Karpas-422 (cell line): ENCODE results near the gene AGR2. TPM values are rescaled to one million over a fixed set of nuclear protein-coding genes. Genes with fewer than 3 reads are reported as not detected.

Source experiments
- DNase-seq: peaks from one replicate; pipeline ENCODE4 v3.0.0-alpha.2; 2015
- H2AFZ ChIP-seq: fragments of 200-600 bp; sonication (generic); 2 replicates; pipeline ENCODE4 v1.6.1; 2014; ENCODE audit warnings: antibody characterized with exemption, low read length, mixed read lengths
- H3K27ac ChIP-seq: fragments of 200-600 bp; sonication (generic); 2 replicates; pipeline ENCODE4 v1.5.1; 2014; ENCODE audit warnings: mild to moderate bottlenecking, low read length, moderate library complexity
- H3K27me3 ChIP-seq: fragments of 200-600 bp; sonication (generic); 2 replicates; pipeline ENCODE4 v1.6.1; 2014; ENCODE audit warnings: low read length, mixed read lengths
- H3K36me3 ChIP-seq: fragments of 200-600 bp; sonication (generic); 2 replicates; pipeline ENCODE4 v1.6.1; 2014; ENCODE audit warnings: low read length, mixed read lengths; ENCODE audit not compliant: insufficient read depth
- H3K4me1 ChIP-seq: fragments of 200-600 bp; sonication (generic); 2 replicates; pipeline ENCODE4 v1.6.1; 2014; ENCODE audit warnings: mild to moderate bottlenecking, low read length, mixed read lengths
- H3K4me2 ChIP-seq: fragments of 200-600 bp; sonication (generic); 2 replicates; pipeline ENCODE4 v1.6.1; 2014; ENCODE audit warnings: low read length, low read depth, mild to moderate bottlenecking; ENCODE audit not compliant: poor library complexity, severe bottlenecking
- H3K4me3 ChIP-seq: fragments of 200-600 bp; sonication (generic); 2 replicates; pipeline ENCODE4 v1.5.1; 2014; ENCODE audit warnings: mild to moderate bottlenecking, antibody characterized with exemption, low read length, mixed read lengths
- H3K79me2 ChIP-seq: fragments of 200-600 bp; sonication (generic); 2 replicates; pipeline ENCODE4 v1.6.1; 2014; ENCODE audit warnings: mild to moderate bottlenecking, low read length, mixed read lengths
- H3K9ac ChIP-seq: fragments of 200-600 bp; sonication (generic); 2 replicates; pipeline ENCODE4 v1.6.0; 2014; ENCODE audit warnings: low read length
- H3K9me2 ChIP-seq: fragments of 200-600 bp; sonication (generic), shearing (Covaris generic); replicated peaks from 2 replicates; pipeline ENCODE4 v1.6.0; 2014; ENCODE audit warnings: mild to moderate bottlenecking, low read length, moderate library complexity; ENCODE audit not compliant: insufficient read depth
- H3K9me3 ChIP-seq: fragments of 300-700, 200-600 bp; sonication (generic); 2 replicates; pipeline ENCODE4 v1.6.1; 2014; ENCODE audit warnings: low read length, mixed read lengths
- H4K20me1 ChIP-seq: fragments of 200-600 bp; sonication (generic); 2 replicates; pipeline ENCODE4 v1.6.1; 2014; ENCODE audit warnings: mild to moderate bottlenecking, antibody characterized with exemption, low read length, low read depth; ENCODE audit not compliant: insufficient read depth
- total RNA-seq: library from RNA; depleted of rRNA; stranded (reverse); fragments of >200 nt; shearing (Covaris generic); gene quantifications from 2 replicates; pipeline ENCODE4 v1.2.3, GENCODE V29; 2014; ENCODE audit warnings: low replicate concordance; rRNA removed

AGR2 gene
- total RNA-seq, 1 experiment from 2014 or later, result 0.19 TPM

- no peak overlapping the region for H3K4me2 ChIP-seq
- no peaks in the 10 kb centered on the region for H3K27me3 ChIP-seq
Measured at GRCh38 chr7:16742547-16742946, 62.3 kb downstream of the AGR2 start.

More at GRCh38 chr7:16742547-16742946, 62.3 kb downstream of the AGR2 start:
- Histone ChIP-seq H3K27ac (no peak overlapping the region), H3K4me1 (no peaks in the 10 kb centered on the region), H3K9ac (no peak overlapping the region), H3K9me2 (no peaks in the 10 kb centered on the region), H2AFZ (no peak overlapping the region), H3K4me3 (no peak overlapping the region), H4K20me1 (no peaks in the 10 kb centered on the region), H3K9me3 (no peaks in the 10 kb centered on the region), H3K36me3 (no peaks in the 10 kb centered on the region), H3K79me2 (no peaks in the 10 kb centered on the region)
- DNase-seq, result no peak

Other genes starting within 250 kb of the AGR2 start
- 25.1 and 34.5 TPM in 2 replicates for gene ANKMY2, start 159.2 kb downstream of the AGR2 start, total RNA-seq
- gene BZW2, start 158.8 kb downstream of the AGR2 start, total RNA-seq, result 122 and 163 TPM in 2 replicates
- gene TSPAN13, start 51.2 kb downstream of the AGR2 start, total RNA-seq, result 2.0 and 4.2 TPM in 2 replicates
- not detected in 2 replicates for gene AGR3, start 77.0 kb upstream of the AGR2 start, total RNA-seq